ENCODE results near the gene ARID5A. TPM values are rescaled to one million over a fixed set of nuclear protein-coding genes. Genes with fewer than 3 reads are reported as not detected.

ARID5A gene
- total RNA-seq, 1 donor from 2014 or later, result 7.1 TPM

GRCh38 chr2:96532641-96533291 is 3.8 kb upstream of the ARID5A start:
- peaks cover 34% of the 10 kb centered on the region for H3K27me3 Mint-ChIP-seq
- no peak overlapping the region for H3K4me3 Mint-ChIP-seq (ENCODE audit: low read depth)
- peaks cover 4% of the 10 kb centered on the region for H3K4me1 Mint-ChIP-seq (ENCODE audit: low read depth)
- DNase-seq (ENCODE audit: low spot score, unreplicated experiment), result no peak
- no peak for TF ChIP-seq CTCF (IDR thresholded peaks at IDR 0.05; ENCODE audit: unreplicated experiment)
- no peak overlapping the region for H3K27ac Mint-ChIP-seq
- H3K9me3 Mint-ChIP-seq (ENCODE audit: low read depth), result no peaks in the 10 kb centered on the region
- no peaks in the 10 kb centered on the region for H3K36me3 Mint-ChIP-seq (ENCODE audit: insufficient read depth)

- Mint-ChIP-seq H3K27me3 (peaks cover 32% of the 10 kb centered on the region), H3K4me3 (ENCODE audit: low read depth) (no peak overlapping the region), H3K27ac (no peak overlapping the region), H3K9me3 (ENCODE audit: low read depth) (no peaks in the 10 kb centered on the region), H3K4me1 (ENCODE audit: low read depth) (peaks cover 6% of the 10 kb centered on the region), H3K36me3 (ENCODE audit: insufficient read depth) (no peaks in the 10 kb centered on the region)
- TF ChIP-seq CTCF (IDR thresholded peaks at IDR 0.05; ENCODE audit: unreplicated experiment), result no peak
- no peak for DNase-seq (ENCODE audit: low spot score, unreplicated experiment)
Measured at GRCh38 chr2:96533292-96534073, 3.1 kb upstream of the ARID5A start.

GRCh38 chr2:96534141-96534540 is 2.4 kb upstream of the ARID5A start:
- Mint-ChIP-seq H3K9me3 (ENCODE audit: low read depth) (no peaks in the 10 kb centered on the region), H3K27ac (no peak overlapping the region), H3K27me3 (peaks cover 32% of the 10 kb centered on the region), H3K36me3 (ENCODE audit: insufficient read depth) (no peaks in the 10 kb centered on the region), H3K4me1 (ENCODE audit: low read depth) (peaks cover 8% of the 10 kb centered on the region), H3K4me3 (ENCODE audit: low read depth) (no peak overlapping the region)
- DNase-seq (ENCODE audit: low spot score, unreplicated experiment), result no peak
- no peak for TF ChIP-seq CTCF (IDR thresholded peaks at IDR 0.05; ENCODE audit: unreplicated experiment)

GRCh38 chr2:96534701-96535181 is 1.8 kb upstream of the ARID5A start:
- Mint-ChIP-seq H3K9me3 (ENCODE audit: low read depth) (no peaks in the 10 kb centered on the region), H3K36me3 (ENCODE audit: insufficient read depth) (no peaks in the 10 kb centered on the region), H3K4me1 (ENCODE audit: low read depth) (peaks cover 10% of the 10 kb centered on the region), H3K27ac (no peak overlapping the region), H3K4me3 (ENCODE audit: low read depth) (no peak overlapping the region), H3K27me3 (peaks cover 33% of the 10 kb centered on the region)
- DNase-seq (ENCODE audit: low spot score, unreplicated experiment), result no peak
- no peak for TF ChIP-seq CTCF (IDR thresholded peaks at IDR 0.05; ENCODE audit: unreplicated experiment)

GRCh38 chr2:96535331-96535730 is 1.2 kb upstream of the ARID5A start:
- Mint-ChIP-seq H3K36me3 (ENCODE audit: insufficient read depth) (no peaks in the 10 kb centered on the region), H3K9me3 (ENCODE audit: low read depth) (no peaks in the 10 kb centered on the region), H3K4me1 (ENCODE audit: low read depth) (peaks cover 10% of the 10 kb centered on the region), H3K27ac (no peak overlapping the region), H3K4me3 (ENCODE audit: low read depth) (no peak overlapping the region), H3K27me3 (peaks cover 35% of the 10 kb centered on the region)
- no peak for TF ChIP-seq CTCF (IDR thresholded peaks at IDR 0.05; ENCODE audit: unreplicated experiment)
- no peak for DNase-seq (ENCODE audit: low spot score, unreplicated experiment)

All from progenitor cell of endocrine pancreas (in vitro differentiated cells).